OCI-LY3 (cell line): ENCODE data around the gene CRPPA.

ENCODE experiments used
- EZH2phosphoT487 ChIP-seq: fragments of 200-600 bp; shearing (Covaris generic); IDR thresholded peaks from 2 replicates; pipeline ENCODE4 v1.6.1; 2018; ENCODE audit warnings: antibody characterized with exemption, mixed run types, low read depth
- TF ChIP-seq, protein P1 (sequence below): fragments of 200-600, 300-600 bp; sonication (generic); IDR thresholded peaks from 2 replicates; pipeline ENCODE4 v1.5.1; 2014; ENCODE audit warnings: antibody characterized with exemption, low read length, low read depth

DNA sequence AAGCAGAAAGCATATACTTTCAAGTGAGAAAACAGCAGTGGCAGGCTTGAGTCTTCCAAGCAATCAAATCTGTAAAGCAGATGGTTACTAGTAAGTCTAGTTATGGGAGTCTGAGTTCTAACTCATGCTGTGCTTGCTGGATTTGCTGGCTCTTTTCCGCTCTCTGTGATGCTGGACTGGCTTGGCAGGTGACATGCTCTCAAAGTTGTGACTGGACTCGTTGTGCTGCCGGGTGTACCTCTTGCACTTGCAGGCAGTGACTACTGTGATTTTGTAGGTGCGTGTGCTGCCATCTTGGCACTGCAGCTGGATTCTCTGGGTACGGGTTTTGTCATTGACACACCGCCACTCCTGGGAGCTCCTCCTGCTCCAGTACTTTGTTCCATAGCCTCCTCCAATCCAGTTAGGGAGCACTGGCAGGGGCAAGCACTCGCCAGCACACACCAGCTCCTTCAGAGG is 41.1 kb upstream of the CRPPA start:
- TF ChIP-seq, protein P1, sequence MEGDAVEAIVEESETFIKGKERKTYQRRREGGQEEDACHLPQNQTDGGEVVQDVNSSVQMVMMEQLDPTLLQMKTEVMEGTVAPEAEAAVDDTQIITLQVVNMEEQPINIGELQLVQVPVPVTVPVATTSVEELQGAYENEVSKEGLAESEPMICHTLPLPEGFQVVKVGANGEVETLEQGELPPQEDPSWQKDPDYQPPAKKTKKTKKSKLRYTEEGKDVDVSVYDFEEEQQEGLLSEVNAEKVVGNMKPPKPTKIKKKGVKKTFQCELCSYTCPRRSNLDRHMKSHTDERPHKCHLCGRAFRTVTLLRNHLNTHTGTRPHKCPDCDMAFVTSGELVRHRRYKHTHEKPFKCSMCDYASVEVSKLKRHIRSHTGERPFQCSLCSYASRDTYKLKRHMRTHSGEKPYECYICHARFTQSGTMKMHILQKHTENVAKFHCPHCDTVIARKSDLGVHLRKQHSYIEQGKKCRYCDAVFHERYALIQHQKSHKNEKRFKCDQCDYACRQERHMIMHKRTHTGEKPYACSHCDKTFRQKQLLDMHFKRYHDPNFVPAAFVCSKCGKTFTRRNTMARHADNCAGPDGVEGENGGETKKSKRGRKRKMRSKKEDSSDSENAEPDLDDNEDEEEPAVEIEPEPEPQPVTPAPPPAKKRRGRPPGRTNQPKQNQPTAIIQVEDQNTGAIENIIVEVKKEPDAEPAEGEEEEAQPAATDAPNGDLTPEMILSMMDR: no peak
- TF ChIP-seq EZH2phosphoT487: no peak
